ENCODE results near the gene HNRNPUL2.

HNRNPUL2 gene

DNA sequence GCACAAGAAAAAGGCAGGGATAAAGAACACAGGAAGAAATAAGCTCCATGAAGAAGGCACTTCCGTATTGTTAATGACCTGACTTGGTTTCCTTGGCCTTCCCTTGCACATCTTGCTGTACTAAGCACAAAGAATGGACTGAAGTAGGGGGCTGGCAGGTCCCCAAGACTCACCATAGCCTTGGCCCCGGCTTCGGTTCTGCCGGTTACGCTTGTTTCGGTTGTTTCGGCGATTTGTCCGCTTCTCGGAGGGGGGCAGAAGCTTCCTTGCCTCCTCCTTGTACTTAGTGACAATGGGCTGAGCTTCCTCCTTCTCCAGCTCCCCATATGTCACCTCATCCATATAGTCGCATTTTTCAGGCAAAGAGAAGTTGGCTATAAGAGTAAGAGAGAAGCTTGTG lies 10.4 kb downstream of the HNRNPUL2 start:
- no peak for TF ChIP-seq SIN3A (IDR thresholded peaks at IDR 0.05; ENCODE audit: borderline replicate concordance, insufficient read depth, low read length)
- TF ChIP-seq TAF1 (IDR thresholded peaks at IDR 0.05; ENCODE audit: borderline replicate concordance, insufficient read depth, low read length), result no peak
- TF ChIP-seq, protein P1, sequence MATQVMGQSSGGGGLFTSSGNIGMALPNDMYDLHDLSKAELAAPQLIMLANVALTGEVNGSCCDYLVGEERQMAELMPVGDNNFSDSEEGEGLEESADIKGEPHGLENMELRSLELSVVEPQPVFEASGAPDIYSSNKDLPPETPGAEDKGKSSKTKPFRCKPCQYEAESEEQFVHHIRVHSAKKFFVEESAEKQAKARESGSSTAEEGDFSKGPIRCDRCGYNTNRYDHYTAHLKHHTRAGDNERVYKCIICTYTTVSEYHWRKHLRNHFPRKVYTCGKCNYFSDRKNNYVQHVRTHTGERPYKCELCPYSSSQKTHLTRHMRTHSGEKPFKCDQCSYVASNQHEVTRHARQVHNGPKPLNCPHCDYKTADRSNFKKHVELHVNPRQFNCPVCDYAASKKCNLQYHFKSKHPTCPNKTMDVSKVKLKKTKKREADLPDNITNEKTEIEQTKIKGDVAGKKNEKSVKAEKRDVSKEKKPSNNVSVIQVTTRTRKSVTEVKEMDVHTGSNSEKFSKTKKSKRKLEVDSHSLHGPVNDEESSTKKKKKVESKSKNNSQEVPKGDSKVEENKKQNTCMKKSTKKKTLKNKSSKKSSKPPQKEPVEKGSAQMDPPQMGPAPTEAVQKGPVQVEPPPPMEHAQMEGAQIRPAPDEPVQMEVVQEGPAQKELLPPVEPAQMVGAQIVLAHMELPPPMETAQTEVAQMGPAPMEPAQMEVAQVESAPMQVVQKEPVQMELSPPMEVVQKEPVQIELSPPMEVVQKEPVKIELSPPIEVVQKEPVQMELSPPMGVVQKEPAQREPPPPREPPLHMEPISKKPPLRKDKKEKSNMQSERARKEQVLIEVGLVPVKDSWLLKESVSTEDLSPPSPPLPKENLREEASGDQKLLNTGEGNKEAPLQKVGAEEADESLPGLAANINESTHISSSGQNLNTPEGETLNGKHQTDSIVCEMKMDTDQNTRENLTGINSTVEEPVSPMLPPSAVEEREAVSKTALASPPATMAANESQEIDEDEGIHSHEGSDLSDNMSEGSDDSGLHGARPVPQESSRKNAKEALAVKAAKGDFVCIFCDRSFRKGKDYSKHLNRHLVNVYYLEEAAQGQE (IDR thresholded peaks at IDR 0.05; ENCODE audit: insufficient read depth in 1 of 2, low read depth in 2 of 2, low read length in 2 of 2), result no peak
- no peak for TF ChIP-seq POLR2AphosphoS5 (IDR thresholded peaks at IDR 0.05; ENCODE audit: low read depth, low read length)

DNA sequence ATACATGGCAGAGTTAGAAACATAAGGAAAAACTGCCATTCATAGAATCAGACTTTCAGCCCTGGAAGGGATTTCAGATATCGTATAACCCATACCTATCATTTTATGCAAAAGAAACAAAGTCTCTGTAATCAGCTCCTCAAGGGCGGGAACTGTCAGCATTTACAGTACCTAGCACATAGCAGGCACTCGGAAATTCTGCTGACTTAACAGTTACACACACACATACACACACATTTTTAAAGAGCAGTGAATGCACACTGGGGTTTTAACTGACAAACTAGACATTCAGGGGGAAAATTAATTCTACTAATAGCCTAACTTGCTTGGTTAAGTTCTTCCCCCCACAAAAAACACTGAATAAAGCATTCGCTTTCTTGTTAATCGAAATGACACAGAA lies 11.1 kb downstream of the HNRNPUL2 start:
- TF ChIP-seq, protein P1 (IDR thresholded peaks at IDR 0.05; ENCODE audit: insufficient read depth in 1 of 2, low read depth in 2 of 2, low read length in 2 of 2), result no peak
- TF ChIP-seq POLR2AphosphoS5 (IDR thresholded peaks at IDR 0.05; ENCODE audit: low read depth, low read length) (no peak), SIN3A (IDR thresholded peaks at IDR 0.05; ENCODE audit: borderline replicate concordance, insufficient read depth, low read length) (no peak), TAF1 (IDR thresholded peaks at IDR 0.05; ENCODE audit: borderline replicate concordance, insufficient read depth, low read length) (no peak), FOXP2 (optimal IDR thresholded peaks at IDR 0.05; ENCODE audit: borderline replicate concordance, extremely low read depth, extremely low read length, insufficient read depth) (no peak)

DNA sequence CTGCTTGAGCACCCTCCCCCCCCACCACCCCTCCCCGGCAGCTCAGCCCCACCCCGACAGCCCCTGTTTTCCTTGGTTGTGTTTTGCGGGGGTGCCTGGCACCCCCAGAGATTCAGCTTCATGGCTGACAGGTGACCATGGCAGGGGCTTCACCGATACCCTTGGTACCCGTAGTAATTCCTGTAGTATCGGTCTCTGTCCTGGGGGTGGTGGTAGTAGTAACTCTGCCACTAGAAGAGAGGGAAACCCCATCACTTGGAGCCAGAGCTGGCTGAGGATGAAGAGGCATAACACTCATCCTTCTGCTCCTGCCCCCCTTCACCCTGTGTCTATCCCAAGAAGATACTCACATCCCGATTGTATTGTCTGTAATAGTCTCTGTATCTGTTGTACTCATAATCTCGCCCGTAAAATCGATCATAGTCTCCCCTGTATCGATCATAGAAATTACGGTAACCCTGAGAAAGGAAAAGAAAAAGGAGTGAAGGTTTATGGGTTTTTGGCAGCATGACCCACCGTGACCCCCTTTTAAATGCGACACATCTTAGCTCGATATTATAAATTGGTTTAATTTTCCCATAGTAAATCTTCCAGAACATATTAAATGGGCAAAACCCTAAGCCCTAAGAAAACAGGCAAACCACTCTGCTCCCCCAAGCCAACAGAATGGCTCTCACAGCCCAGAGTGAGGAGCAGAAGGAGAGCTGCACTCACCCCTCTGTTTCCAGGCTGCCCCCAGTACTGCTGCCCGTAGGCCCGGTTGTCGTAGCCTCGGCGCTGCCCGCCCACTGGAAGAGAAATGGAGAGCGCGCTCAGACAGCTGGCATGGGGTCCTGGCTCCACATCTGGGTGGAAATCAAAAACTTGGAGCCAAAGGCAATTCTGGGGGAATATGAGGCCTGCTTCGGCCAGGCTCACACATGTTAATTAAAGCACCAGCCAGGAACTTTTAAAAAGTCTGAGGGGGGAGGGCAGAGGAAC lies 11.8 kb downstream of the HNRNPUL2 start:
- TF ChIP-seq SIN3A (IDR thresholded peaks at IDR 0.05; ENCODE audit: borderline replicate concordance, insufficient read depth, low read length) (no peak), FOXP2 (optimal IDR thresholded peaks at IDR 0.05; ENCODE audit: borderline replicate concordance, extremely low read depth, extremely low read length, insufficient read depth) (no peak), TAF1 (IDR thresholded peaks at IDR 0.05; ENCODE audit: borderline replicate concordance, insufficient read depth, low read length) (no peak), POLR2AphosphoS5 (IDR thresholded peaks at IDR 0.05; ENCODE audit: low read depth, low read length) (no peak)
- TF ChIP-seq, protein P1 (IDR thresholded peaks at IDR 0.05; ENCODE audit: insufficient read depth in 1 of 2, low read depth in 2 of 2, low read length in 2 of 2), result no peak

DNA sequence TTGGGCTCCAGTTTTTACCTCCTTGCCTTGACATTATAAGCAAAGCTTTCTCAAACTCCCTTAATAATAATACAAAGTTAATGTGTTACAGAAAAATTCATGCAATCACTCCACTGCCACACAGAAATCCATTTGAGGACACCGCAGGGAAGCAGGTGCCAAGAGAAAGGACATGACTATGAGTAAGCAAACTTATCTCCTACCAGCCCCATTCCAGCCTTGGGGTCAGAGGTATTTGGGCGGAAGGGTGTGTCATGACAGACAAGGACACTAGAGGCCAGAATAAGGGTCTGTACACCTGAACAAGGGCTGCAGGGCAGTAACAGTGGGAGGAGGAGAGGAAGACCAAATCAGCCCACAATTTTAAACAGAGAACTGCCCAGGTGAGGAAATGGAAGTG lies 13.9 kb downstream of the HNRNPUL2 start:
- TF ChIP-seq TAF1 (IDR thresholded peaks at IDR 0.05; ENCODE audit: borderline replicate concordance, insufficient read depth, low read length) (no peak), FOXP2 (optimal IDR thresholded peaks at IDR 0.05; ENCODE audit: borderline replicate concordance, extremely low read depth, extremely low read length, insufficient read depth) (no peak), SIN3A (IDR thresholded peaks at IDR 0.05; ENCODE audit: borderline replicate concordance, insufficient read depth, low read length) (no peak), POLR2AphosphoS5 (IDR thresholded peaks at IDR 0.05; ENCODE audit: low read depth, low read length) (0 out of 2 replicates have a peak, but pooled peaks have one; percentile 49)
- TF ChIP-seq, protein P1 (IDR thresholded peaks at IDR 0.05; ENCODE audit: insufficient read depth in 1 of 2, low read depth in 2 of 2, low read length in 2 of 2), result no peak

Measured in PFSK-1 (cell line).